WI38 (cell line): ENCODE results near the gene SLC35G2.

ENCODE experiments used
- H3K4me3 ChIP-seq: 2 replicates; pipeline ENCODE4 v1.5.1; 2011; ENCODE audit warnings: low read depth, mild to moderate bottlenecking, control low read depth, low read length
- CTCF ChIP-seq: IDR thresholded peaks from 2 replicates; pipeline ENCODE4 v1.5.1; 2012; ENCODE audit warnings: low read depth, mild to moderate bottlenecking, control low read depth, low read length

The SLC35G2 gene

GRCh38 chr3:136805795-136806194 is 13.1 kb upstream of the SLC35G2 start:
- no peak for TF ChIP-seq CTCF
- H3K4me3 ChIP-seq, result no peak overlapping the region

GRCh38 chr3:136811701-136812100 is 7.2 kb upstream of the SLC35G2 start:
- TF ChIP-seq CTCF, result no peak
- no peak overlapping the region for H3K4me3 ChIP-seq

- H3K4me3 ChIP-seq, result no peak overlapping the region
- no peak for TF ChIP-seq CTCF
These were observed 1.5 kb upstream of the SLC35G2 start for GRCh38 chr3:136817448-136817847.

- H3K4me3 ChIP-seq, result peak overlapping the region; percentile 75
- no peak; the same call in 1 of the 2 replicates for TF ChIP-seq CTCF
These were observed 646 bp upstream of the SLC35G2 start for GRCh38 chr3:136818191-136818768.

GRCh38 chr3:136819392-136819730 is 435 bp downstream of the SLC35G2 start:
- peak overlapping the region; percentile 75 for H3K4me3 ChIP-seq
- no peak for TF ChIP-seq CTCF

GRCh38 chr3:136819731-136820679 is 1.1 kb downstream of the SLC35G2 start:
- TF ChIP-seq CTCF, result no peak
- peak overlapping the region; percentile 75 for H3K4me3 ChIP-seq

- H3K4me3 ChIP-seq, result no peak overlapping the region
- no peak for TF ChIP-seq CTCF
These were observed 12.5 kb downstream of the SLC35G2 start for GRCh38 chr3:136831461-136831860.
